Measurements from ENCODE around the gene SHROOM4.

SHROOM4 gene

DNA sequence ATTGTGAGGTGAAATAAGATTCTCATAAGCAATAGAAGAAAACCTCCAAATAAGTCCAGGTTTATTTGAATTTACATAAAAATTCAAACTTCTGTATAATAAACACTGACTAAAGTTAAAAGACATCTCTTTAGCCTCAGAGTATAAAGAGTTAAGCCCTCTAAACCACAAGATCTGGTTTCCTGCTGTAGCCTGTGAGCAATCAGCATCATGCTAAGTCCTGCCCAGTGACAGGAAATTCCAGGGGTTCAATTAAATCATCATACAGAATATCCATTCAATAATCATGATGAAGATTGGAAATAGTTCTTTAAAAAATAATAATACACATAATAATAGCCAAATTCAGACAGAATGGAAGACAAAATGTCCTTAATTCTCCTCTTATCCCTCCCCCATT lies 204.2 kb downstream of the SHROOM4 start:
- Mint-ChIP-seq H3K4me1 (no peaks in the 10 kb centered on the region), H3K27me3 (ENCODE audit: low read depth) (no peaks in the 10 kb centered on the region), H3K9me3 (no peaks in the 10 kb centered on the region), H3K36me3 (ENCODE audit: low read depth) (no peaks in the 10 kb centered on the region), H3K4me3 (no peak overlapping the region), H3K27ac (no peak overlapping the region)
- TF ChIP-seq, protein P1, sequence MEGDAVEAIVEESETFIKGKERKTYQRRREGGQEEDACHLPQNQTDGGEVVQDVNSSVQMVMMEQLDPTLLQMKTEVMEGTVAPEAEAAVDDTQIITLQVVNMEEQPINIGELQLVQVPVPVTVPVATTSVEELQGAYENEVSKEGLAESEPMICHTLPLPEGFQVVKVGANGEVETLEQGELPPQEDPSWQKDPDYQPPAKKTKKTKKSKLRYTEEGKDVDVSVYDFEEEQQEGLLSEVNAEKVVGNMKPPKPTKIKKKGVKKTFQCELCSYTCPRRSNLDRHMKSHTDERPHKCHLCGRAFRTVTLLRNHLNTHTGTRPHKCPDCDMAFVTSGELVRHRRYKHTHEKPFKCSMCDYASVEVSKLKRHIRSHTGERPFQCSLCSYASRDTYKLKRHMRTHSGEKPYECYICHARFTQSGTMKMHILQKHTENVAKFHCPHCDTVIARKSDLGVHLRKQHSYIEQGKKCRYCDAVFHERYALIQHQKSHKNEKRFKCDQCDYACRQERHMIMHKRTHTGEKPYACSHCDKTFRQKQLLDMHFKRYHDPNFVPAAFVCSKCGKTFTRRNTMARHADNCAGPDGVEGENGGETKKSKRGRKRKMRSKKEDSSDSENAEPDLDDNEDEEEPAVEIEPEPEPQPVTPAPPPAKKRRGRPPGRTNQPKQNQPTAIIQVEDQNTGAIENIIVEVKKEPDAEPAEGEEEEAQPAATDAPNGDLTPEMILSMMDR (IDR thresholded peaks at IDR 0.05; ENCODE audit: unreplicated experiment in 3 of 3) = no peak

DNA sequence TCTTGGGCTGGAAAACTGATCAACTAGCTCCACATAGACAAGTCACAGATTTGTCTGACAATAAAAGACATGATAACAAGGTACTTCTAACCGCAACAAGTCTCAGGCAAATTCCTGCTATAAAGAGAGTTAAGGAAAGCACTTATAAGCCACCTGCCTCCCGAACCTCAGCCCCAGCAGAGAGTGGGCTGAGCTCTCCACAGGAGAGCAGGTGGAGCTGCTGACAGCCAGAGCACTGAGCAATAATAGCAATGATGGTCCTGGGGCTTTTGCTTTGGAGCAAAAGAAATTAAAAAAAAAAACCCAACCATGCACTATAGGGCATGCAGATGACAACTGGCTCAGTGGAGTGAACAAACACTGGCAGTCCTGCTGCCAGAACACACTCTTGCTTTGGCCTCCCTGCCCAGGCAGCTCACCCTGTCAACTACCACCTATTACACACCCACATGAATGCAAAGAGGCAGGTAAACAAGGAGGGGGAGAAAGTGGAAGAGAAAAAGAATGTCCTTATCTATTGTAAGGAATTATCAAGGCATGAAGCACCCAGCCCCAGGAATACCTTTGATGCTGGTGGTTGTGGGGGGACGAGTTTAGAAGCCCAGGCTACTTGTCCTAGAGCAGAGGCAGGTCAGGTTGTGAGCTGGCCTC lies 207.6 kb downstream of the SHROOM4 start:
- Mint-ChIP-seq H3K27me3 (ENCODE audit: low read depth) (no peaks in the 10 kb centered on the region), H3K27ac (no peak overlapping the region), H3K4me3 (no peak overlapping the region), H3K9me3 (no peaks in the 10 kb centered on the region), H3K4me1 (no peaks in the 10 kb centered on the region), H3K36me3 (ENCODE audit: low read depth) (peaks cover 11% of the 10 kb centered on the region)
- TF ChIP-seq, protein P1 (IDR thresholded peaks at IDR 0.05; ENCODE audit: unreplicated experiment in 3 of 3) = no peak

DNA sequence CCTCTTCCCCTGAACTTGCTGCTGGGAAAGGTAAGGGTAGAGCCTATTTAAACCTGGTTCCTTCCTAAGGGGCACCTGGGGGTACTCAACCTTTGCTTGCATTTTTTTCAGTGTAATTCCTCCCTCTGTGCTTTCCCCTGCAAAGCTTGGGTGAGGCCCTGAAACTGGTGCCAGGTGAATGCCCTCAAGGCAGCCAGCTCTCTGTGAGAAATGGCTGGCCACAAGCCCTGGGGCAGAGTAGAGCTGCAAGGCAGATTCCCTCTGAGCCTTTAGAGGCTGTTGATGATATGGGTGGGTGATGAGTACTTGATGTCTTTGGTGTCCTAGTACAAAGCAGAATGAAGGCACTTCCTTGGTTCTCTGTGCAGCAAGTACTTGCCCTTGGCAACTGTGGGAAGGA lies 217.9 kb downstream of the SHROOM4 start:
- H3K27me3 Mint-ChIP-seq (ENCODE audit: low read depth) = no peaks in the 10 kb centered on the region
- H3K4me1 Mint-ChIP-seq = no peaks in the 10 kb centered on the region
- peaks cover 7% of the 10 kb centered on the region for H3K9me3 Mint-ChIP-seq
- TF ChIP-seq, protein P1 (IDR thresholded peaks at IDR 0.05; ENCODE audit: unreplicated experiment in 3 of 3) = no peak
- no peak overlapping the region for H3K4me3 Mint-ChIP-seq
- peaks cover 12% of the 10 kb centered on the region for H3K36me3 Mint-ChIP-seq (ENCODE audit: low read depth)
- no peak overlapping the region for H3K27ac Mint-ChIP-seq

- H3K4me3 Mint-ChIP-seq = no peak overlapping the region
- H3K9me3 Mint-ChIP-seq = peaks cover 8% of the 10 kb centered on the region
- H3K36me3 Mint-ChIP-seq (ENCODE audit: low read depth) = peaks cover 13% of the 10 kb centered on the region
- no peak overlapping the region for H3K27ac Mint-ChIP-seq
- no peaks in the 10 kb centered on the region for H3K27me3 Mint-ChIP-seq (ENCODE audit: low read depth)
- TF ChIP-seq, protein P1 (IDR thresholded peaks at IDR 0.05; ENCODE audit: unreplicated experiment in 3 of 3) = no peak
- H3K4me1 Mint-ChIP-seq = no peaks in the 10 kb centered on the region
Measured at GRCh38 chrX:50594788-50595187, 219.2 kb downstream of the SHROOM4 start.

DNA sequence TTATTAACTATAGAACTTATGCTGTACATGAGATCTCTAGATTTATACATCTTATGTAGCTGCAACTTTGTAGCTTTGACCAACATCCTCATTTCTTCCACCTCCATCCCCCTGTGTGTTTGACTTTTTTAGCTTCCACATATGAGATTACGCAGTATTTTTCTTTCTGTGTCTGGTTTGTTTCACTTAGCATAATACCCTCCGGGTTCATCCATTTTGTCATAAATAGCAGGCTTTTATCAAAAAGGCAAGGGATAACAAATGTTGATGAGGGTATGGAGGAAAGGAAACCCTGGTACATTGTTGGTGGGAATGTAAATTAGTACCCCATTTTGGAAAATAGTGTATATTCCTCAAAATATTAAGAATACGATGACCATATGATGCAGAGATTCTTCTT lies 227.0 kb downstream of the SHROOM4 start:
- H3K27me3 Mint-ChIP-seq (ENCODE audit: low read depth) = peaks cover 3% of the 10 kb centered on the region
- H3K9me3 Mint-ChIP-seq = peaks cover 6% of the 10 kb centered on the region
- no peak overlapping the region for H3K27ac Mint-ChIP-seq
- TF ChIP-seq, protein P1 (IDR thresholded peaks at IDR 0.05; ENCODE audit: unreplicated experiment in 3 of 3) = no peak
- H3K36me3 Mint-ChIP-seq (ENCODE audit: low read depth) = peaks cover 8% of the 10 kb centered on the region
- no peaks in the 10 kb centered on the region for H3K4me1 Mint-ChIP-seq
- H3K4me3 Mint-ChIP-seq = no peak overlapping the region

GRCh38 chrX:50586407-50586806 lies 227.6 kb downstream of the SHROOM4 start:
- Mint-ChIP-seq H3K27ac (no peak overlapping the region), H3K27me3 (ENCODE audit: low read depth) (peaks cover 3% of the 10 kb centered on the region), H3K4me3 (no peak overlapping the region), H3K36me3 (ENCODE audit: low read depth) (peaks cover 5% of the 10 kb centered on the region), H3K9me3 (peaks cover 4% of the 10 kb centered on the region), H3K4me1 (no peaks in the 10 kb centered on the region)
- TF ChIP-seq, protein P1 (IDR thresholded peaks at IDR 0.05; ENCODE audit: unreplicated experiment in 3 of 3) = no peak

All from nephron (organoid).